Right ventricle myocardium inferior (tissue), 1 donor: ENCODE results near the gene UBE2I. TPM values are rescaled to one million over a fixed set of nuclear protein-coding genes. Genes with fewer than 3 reads are reported as not detected.

Source experiments
- ATAC-seq: fragments of 200-7000 bp; cut with Tn5 transposase; one replicate; pipeline ENCODE4 v1.9.1; 2020; ENCODE audit warnings: mild to moderate bottlenecking, moderate library complexity
- DNase-seq: peaks from one replicate; pipeline ENCODE4 v3.0.0; 2021; ENCODE audit errors: missing footprints
- intact Hi-C: fragments of 100-400 bp; cut with DNase I; formaldehyde crosslinking; loops from one replicate; pipeline ENCODE4 v1.11.0; 2022
- total RNA-seq: library from RNA; stranded (reverse); fragmentation: NEBNext Ultra II Directional; extraction: Animal tissue kit (Norgen Biotek cat#: 25700); gene quantifications from one replicate; pipeline ENCODE4 v1.2.1, GENCODE V29; 2021
- donor health status: DM: no; HTN: yes; CAD: no; lungs with severe emphysema.

Gene UBE2I
- total RNA-seq, 1 donor from 2014 or later, result 89.4 TPM

GRCh38 chr16:1346422-1347285 is 37.2 kb downstream of the UBE2I start:
- intact Hi-C loops, result no loop called here
- ATAC-seq (no peak), DNase-seq (no peak)

- intact Hi-C loops, result no loop called here
- DNase-seq, result no peak
- no peak for ATAC-seq
Observed at GRCh38 chr16:1347286-1347855, 37.9 kb downstream of the UBE2I start.

GRCh38 chr16:1347962-1348361 is 38.5 kb downstream of the UBE2I start:
- intact Hi-C loops, result no loop called here
- ATAC-seq (no peak), DNase-seq (no peak)

GRCh38 chr16:1348441-1348840 is 39.0 kb downstream of the UBE2I start:
- no peak for DNase-seq
- no peak for ATAC-seq
- intact Hi-C loops, result no loop called here

GRCh38 chr16:1348926-1349325 is 39.5 kb downstream of the UBE2I start:
- intact Hi-C loops, result no loop called here
- DNase-seq, result no peak
- ATAC-seq, result no peak

- DNase-seq (no peak), ATAC-seq (no peak)
- intact Hi-C loops, result no loop called here
Observed at GRCh38 chr16:1349351-1349750, 39.9 kb downstream of the UBE2I start.

GRCh38 chr16:1349951-1350350 is 40.5 kb downstream of the UBE2I start:
- intact Hi-C loops, result loop anchor here (5.0 kb wide), 1 partner anchor 43 kb away; the partner anchor contains the start of gene UBE2I
- ATAC-seq, result no peak
- no peak for DNase-seq

GRCh38 chr16:1350691-1351090 is 41.3 kb downstream of the UBE2I start:
- intact Hi-C loops, result loop anchor here (5.0 kb wide), 1 partner anchor 43 kb away; the partner anchor contains the start of gene UBE2I

GRCh38 chr16:1351215-1351581 is 41.8 kb downstream of the UBE2I start:
- intact Hi-C loops, result loop anchor here (5.0 kb wide), 1 partner anchor 44 kb away; the partner anchor contains the start of gene UBE2I
- ATAC-seq (peak; percentile 14), DNase-seq (no peak)

More at GRCh38 chr16:1350691-1351090, 41.3 kb downstream of the UBE2I start:
- no peak for DNase-seq
- no peak for ATAC-seq

GRCh38 chr16:1351582-1352362 is 42.3 kb downstream of the UBE2I start, which contains the start of the genes GNPTG and TSR3:
TSS of gene GNPTG (plus strand) at chr16:1351931. CDS start at chr16:1351966, 35 bp downstream.
TSS of gene TSR3 (minus strand) at chr16:1351878. CDS start at chr16:1351804, 74 bp downstream.
- ATAC-seq (peak; percentile 78), DNase-seq (peak; percentile 93)
- intact Hi-C loops, result loop anchor here (5.0 kb wide), 1 partner anchor 44 kb away; the partner anchor contains the start of gene UBE2I

- intact Hi-C loops, result loop anchor here (5.0 kb wide), 1 partner anchor 48 kb away; the partner anchor contains the start of gene UBE2I
- DNase-seq (no peak), ATAC-seq (no peak)
Observed at GRCh38 chr16:1354815-1355540, 45.5 kb downstream of the UBE2I start.

GRCh38 chr16:1355591-1355990 is 46.2 kb downstream of the UBE2I start:
- intact Hi-C loops, result no loop called here
- DNase-seq, result no peak
- no peak for ATAC-seq

GRCh38 chr16:1356061-1356900 is 46.8 kb downstream of the UBE2I start:
- no peak for DNase-seq
- no peak for ATAC-seq

GRCh38 chr16:1357906-1358566 is 48.6 kb downstream of the UBE2I start:
- intact Hi-C loops, result no loop called here
- ATAC-seq (peak; percentile 12), DNase-seq (no peak)

More at GRCh38 chr16:1356061-1356900, 46.8 kb downstream of the UBE2I start:
- intact Hi-C loops, result no loop called here

- ATAC-seq (no peak), DNase-seq (no peak)
- intact Hi-C loops, result loop anchor here (5.0 kb wide), 1 partner anchor 60 kb away; the partner anchor contains the start of gene UQCC4
Observed at GRCh38 chr16:1361685-1362360, 52.4 kb downstream of the UBE2I start.

GRCh38 chr16:1362807-1363206 is 53.4 kb downstream of the UBE2I start:
- ATAC-seq (no peak), DNase-seq (no peak)
- intact Hi-C loops, result loop anchor here (5.0 kb wide), 1 partner anchor 59 kb away; the partner anchor contains the start of gene UQCC4
